ENCODE measurements around the gene BICD1. TPM values are rescaled to one million over a fixed set of nuclear protein-coding genes. Genes with fewer than 3 reads are reported as not detected.

The BICD1 gene
- total and polyA plus RNA-seq, 2 donors (not counting 1 experiment from before 2014, with no cell fraction given), result 11.1 to 12.4 TPM

DNA sequence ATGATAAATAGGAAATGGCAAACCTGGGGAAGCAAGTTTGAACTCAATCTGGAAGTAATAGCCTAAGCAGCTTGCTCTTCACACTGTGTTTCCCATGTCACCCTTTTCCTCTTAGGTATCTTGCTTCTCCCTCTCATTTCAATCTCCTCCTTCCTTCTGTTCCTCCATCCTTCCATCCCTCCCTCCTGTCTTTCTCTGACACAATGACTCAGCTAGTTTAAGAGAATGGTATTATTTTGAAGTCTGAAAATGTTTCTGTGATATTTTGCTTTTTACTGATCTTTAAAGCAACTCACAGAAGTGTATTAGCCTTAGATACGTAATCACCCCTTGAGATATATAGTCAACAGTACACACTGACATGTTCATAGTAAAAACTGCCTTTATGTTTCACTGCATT lies 236.8 kb downstream of the BICD1 start:
- TF ChIP-seq CTCF (conservative IDR thresholded peaks at IDR 0.05 in 1 of 2, IDR thresholded peaks at IDR 0.05 in 1 of 2; ENCODE audit: low read depth in 1 of 2, low read length in 2 of 2) (no peak), EZH2 (IDR thresholded peaks at IDR 0.05; ENCODE audit: low read length, missing control alignments) (no peak)

GRCh38 chr12:32344047-32344446 lies 237.4 kb downstream of the BICD1 start:
- Histone ChIP-seq H2AFZ (ENCODE audit: low read length) (no peak overlapping the region), H3K27ac (ENCODE audit: insufficient read depth, low read length) (no peak overlapping the region), H3K4me1 (ENCODE audit: control insufficient read depth, extremely low read depth, insufficient read depth, low read length) (no peaks in the 10 kb centered on the region), H3K79me2 (ENCODE audit: control insufficient read depth, insufficient read depth, low read length) (no peaks in the 10 kb centered on the region), H3K4me2 (ENCODE audit: extremely low read depth, insufficient read depth, low read length) (no peak overlapping the region), H3K36me3 (ENCODE audit: control insufficient read depth, insufficient read depth, low read length) (no peaks in the 10 kb centered on the region), H4K20me1 (ENCODE audit: control insufficient read depth, extremely low read depth, insufficient read depth, low read length) (no peaks in the 10 kb centered on the region), H3K4me3 (replicated peaks in 1 of 4; ENCODE audit: control extremely low read depth in 1 of 4, insufficient read depth in 1 of 4, low read depth in 3 of 4, low read length in 4 of 4) (no peak overlapping the region), H3K27me3 (ENCODE audit: control insufficient read depth, insufficient read depth, low read length) (no peaks in the 10 kb centered on the region), H3K9me3 (ENCODE audit: control insufficient read depth, insufficient read depth, low read depth, low read length) (no peaks in the 10 kb centered on the region), H3K9ac (ENCODE audit: insufficient read depth, low read length) (no peak overlapping the region)
- TF ChIP-seq CTCF (conservative IDR thresholded peaks at IDR 0.05 in 1 of 2, IDR thresholded peaks at IDR 0.05 in 1 of 2; ENCODE audit: low read depth in 1 of 2, low read length in 2 of 2) (no peak), EZH2 (IDR thresholded peaks at IDR 0.05; ENCODE audit: low read length, missing control alignments) (no peak)
- no peak for DNase-seq (ENCODE audit: low read depth in 2 of 2)

More for the DNA sequence above, 236.8 kb downstream of the BICD1 start:
- H2AFZ ChIP-seq (ENCODE audit: low read length), result no peak overlapping the region
- H3K9me3 ChIP-seq (ENCODE audit: control insufficient read depth, insufficient read depth, low read depth, low read length), result no peaks in the 10 kb centered on the region
- H3K4me2 ChIP-seq (ENCODE audit: extremely low read depth, insufficient read depth, low read length), result no peak overlapping the region
- no peaks in the 10 kb centered on the region for H3K4me1 ChIP-seq (ENCODE audit: control insufficient read depth, extremely low read depth, insufficient read depth, low read length)
- no peak overlapping the region for H3K27ac ChIP-seq (ENCODE audit: insufficient read depth, low read length)
- no peak for DNase-seq (ENCODE audit: low read depth in 2 of 2)
- H3K27me3 ChIP-seq (ENCODE audit: control insufficient read depth, insufficient read depth, low read length), result no peaks in the 10 kb centered on the region
- H3K79me2 ChIP-seq (ENCODE audit: control insufficient read depth, insufficient read depth, low read length), result no peaks in the 10 kb centered on the region
- no peaks in the 10 kb centered on the region for H3K36me3 ChIP-seq (ENCODE audit: control insufficient read depth, insufficient read depth, low read length)
- H3K9ac ChIP-seq (ENCODE audit: insufficient read depth, low read length), result no peak overlapping the region
- no peak overlapping the region for H3K4me3 ChIP-seq (replicated peaks in 1 of 4; ENCODE audit: control extremely low read depth in 1 of 4, insufficient read depth in 1 of 4, low read depth in 3 of 4, low read length in 4 of 4)
- no peaks in the 10 kb centered on the region for H4K20me1 ChIP-seq (ENCODE audit: control insufficient read depth, extremely low read depth, insufficient read depth, low read length)

DNA sequence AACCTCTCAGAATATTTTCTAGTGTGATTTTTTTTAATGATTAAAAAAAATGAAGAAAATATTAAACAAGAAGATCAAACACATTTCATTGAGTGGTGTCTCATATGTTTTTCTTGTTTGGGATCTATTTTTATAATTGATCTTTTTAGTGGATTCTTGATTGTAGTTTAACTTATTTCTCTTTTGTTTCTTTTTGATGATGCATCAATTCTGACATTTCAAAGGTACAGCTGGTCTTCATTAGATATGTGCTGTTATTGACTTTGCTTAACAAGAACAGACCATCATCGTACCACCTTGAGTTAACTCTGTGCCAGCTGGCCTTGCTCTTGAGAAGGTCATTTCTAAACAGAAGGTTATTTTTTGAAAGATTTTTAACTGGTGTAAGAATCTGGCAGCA lies 246.9 kb downstream of the BICD1 start:
- no peaks in the 10 kb centered on the region for H4K20me1 ChIP-seq (ENCODE audit: control insufficient read depth, extremely low read depth, insufficient read depth, low read length)
- H3K4me2 ChIP-seq (ENCODE audit: extremely low read depth, insufficient read depth, low read length), result no peak overlapping the region
- no peaks in the 10 kb centered on the region for H3K4me1 ChIP-seq (ENCODE audit: control insufficient read depth, extremely low read depth, insufficient read depth, low read length)
- no peak overlapping the region for H3K9ac ChIP-seq (ENCODE audit: insufficient read depth, low read length)
- no peak overlapping the region for H2AFZ ChIP-seq (ENCODE audit: low read length)
- no peak overlapping the region for H3K27ac ChIP-seq (ENCODE audit: insufficient read depth, low read length)
- no peaks in the 10 kb centered on the region for H3K9me3 ChIP-seq (ENCODE audit: control insufficient read depth, insufficient read depth, low read depth, low read length)
- TF ChIP-seq CTCF (conservative IDR thresholded peaks at IDR 0.05 in 1 of 2, IDR thresholded peaks at IDR 0.05 in 1 of 2; ENCODE audit: low read depth in 1 of 2, low read length in 2 of 2), result no peak
- no peak for TF ChIP-seq EZH2 (IDR thresholded peaks at IDR 0.05; ENCODE audit: low read length, missing control alignments)
- no peak for DNase-seq (ENCODE audit: low read depth in 2 of 2)
- H3K4me3 ChIP-seq (replicated peaks in 1 of 4; ENCODE audit: control extremely low read depth in 1 of 4, insufficient read depth in 1 of 4, low read depth in 3 of 4, low read length in 4 of 4), result no peak overlapping the region
- no peaks in the 10 kb centered on the region for H3K27me3 ChIP-seq (ENCODE audit: control insufficient read depth, insufficient read depth, low read length)
- no peaks in the 10 kb centered on the region for H3K79me2 ChIP-seq (ENCODE audit: control insufficient read depth, insufficient read depth, low read length)
- no peaks in the 10 kb centered on the region for H3K36me3 ChIP-seq (ENCODE audit: control insufficient read depth, insufficient read depth, low read length)
